A673 (cell line): Measurements from ENCODE around the gene AKAP7.

ENCODE experiments used
- CTCF ChIP-seq: fragments of 300-800, 200-600 bp; sonication (generic); conservative IDR thresholded peaks from 2 replicates; pipeline ENCODE4 v1.5.1; 2017; ENCODE audit warnings: low read depth, mild to moderate bottlenecking, antibody characterized with exemption, low read length, moderate library complexity, mixed read lengths
- EZH2 ChIP-seq: fragments of 200-600 bp; sonication (generic); IDR thresholded peaks from 2 replicates; pipeline ENCODE4 v1.6.1; 2017; ENCODE audit warnings: borderline replicate concordance, low read depth, mild to moderate bottlenecking, mixed read lengths, antibody characterized with exemption, low read length; ENCODE audit not compliant: poor library complexity, severe bottlenecking

GRCh38 chr6:131293472-131293911 lies 158.2 kb downstream of the AKAP7 start:
- TF ChIP-seq CTCF, result no peak
- TF ChIP-seq EZH2, result no peak
